Panc1 (cell line): Measurements from ENCODE around the gene ETNK2. TPM values are rescaled to one million over a fixed set of nuclear protein-coding genes. Genes with fewer than 3 reads are reported as not detected.
A peak's percentile ranks its signal among the peaks of the same experiment; 100 is the strongest.

Experiments
- ATAC-seq: fragments of 200-7000 bp; cut with Tn5 transposase; 2 replicates; pipeline ENCODE4 v1.9.1; 2020; ENCODE audit warnings: mild to moderate bottlenecking, moderate library complexity
- BruUV-seq: library from RNA; stranded (reverse); fragments of 400-500 nt; replicated peaks from 2 replicates; lab custom pipeline; 2021; lab: Mats Ljungman, UMichigan
- CTCF ChIA-PET: fragments of 300-600 bp; sonication (Branson Sonifier 250); formaldehyde crosslinking; loops from one replicate; lab custom pipeline; 2022; ENCODE audit warnings: antibody characterized with exemption; lab: Charles Lee
- POLR2A ChIA-PET: fragments of 300-600 bp; sonication (Branson Sonifier 250); formaldehyde crosslinking; loops from one replicate; lab custom pipeline; 2022; ENCODE audit warnings: antibody characterized with exemption; lab: Charles Lee
- DNase-seq: peaks from one replicate; pipeline ENCODE4 v3.0.0-alpha.2; 2010; ENCODE audit warnings: low read depth, low spot score
- H3K27ac ChIP-seq: 2 replicates; pipeline ENCODE4 v1.5.1; 2011; ENCODE audit warnings: mild to moderate bottlenecking, low read length, inconsistent platforms
- H3K27me3 ChIP-seq: fragments of 200-500 bp; sonication (Bioruptor generic); 2 replicates; pipeline ENCODE4 v1.6.0; 2014; ENCODE audit warnings: low read length, inconsistent platforms; ENCODE audit not compliant: control insufficient read depth, insufficient read depth
- H3K36me3 ChIP-seq: fragments of 200-500 bp; sonication (Bioruptor generic); 2 replicates; pipeline ENCODE4 v1.5.1; 2014; ENCODE audit warnings: inconsistent platforms, mild to moderate bottlenecking, low read length, moderate library complexity; ENCODE audit not compliant: control insufficient read depth, insufficient read depth
- H3K4me1 ChIP-seq: 2 replicates; pipeline ENCODE4 v1.5.1; 2011; ENCODE audit warnings: inconsistent platforms, mild to moderate bottlenecking, low read length, moderate library complexity; ENCODE audit not compliant: control insufficient read depth, insufficient read depth
- H3K4me3 ChIP-seq, 2 experiments: 2 replicates each; pipeline ENCODE4 v1.5.1; 2011 to 2012; ENCODE audit warnings: low read depth in 2 of 2, low read length in 2 of 2, mild to moderate bottlenecking in 2 of 2, inconsistent platforms in 1 of 2, moderate library complexity in 1 of 2
- H3K9me3 ChIP-seq: fragments of 200-500 bp; sonication (Bioruptor generic); 2 replicates; pipeline ENCODE4 v1.5.1; 2014; ENCODE audit warnings: low read depth, mild to moderate bottlenecking, inconsistent platforms, low read length, moderate library complexity; ENCODE audit not compliant: control insufficient read depth, insufficient read depth
- CTCF ChIP-seq: fragments of 450-650 bp; IDR thresholded peaks from 2 replicates; pipeline ENCODE4 v1.5.1; 2017; ENCODE audit warnings: mild to moderate bottlenecking
- POLR2AphosphoS5 ChIP-seq: IDR thresholded peaks from 2 replicates; pipeline ENCODE4 v1.6.1; 2012; ENCODE audit warnings: mild to moderate bottlenecking, low read depth, low read length, moderate library complexity
- REST ChIP-seq, 2 experiments: IDR thresholded peaks; 2 replicates each; pipeline ENCODE4 v1.6.1; 2011 to 2012; ENCODE audit warnings: low read depth in 2 of 2, control low read depth in 1 of 2, low read length in 1 of 2, mild to moderate bottlenecking in 1 of 2, moderate library complexity in 1 of 2; ENCODE audit not compliant: insufficient read depth in 1 of 2
- SIN3A ChIP-seq: IDR thresholded peaks from 2 replicates; pipeline ENCODE4 v1.6.1; 2012; ENCODE audit warnings: low read depth, mild to moderate bottlenecking, low read length, moderate library complexity, borderline replicate concordance; ENCODE audit not compliant: insufficient read depth
- TCF7L2 ChIP-seq: IDR thresholded peaks from 2 replicates; pipeline ENCODE4 v1.6.1; 2011; ENCODE audit warnings: mild to moderate bottlenecking, low read depth, low read length, inconsistent platforms
- in situ Hi-C: cut with HindIII; loops from 2 replicates; pipeline ENCODE4 v1.10.0; 2016; ENCODE audit warnings: low sequenced_read_pairs, low pct_unique_long_range_greater_than_20kb
- intact Hi-C: fragments of 100-400 bp; cut with micrococcal nuclease; formaldehyde crosslinking; loops from one replicate; pipeline ENCODE4 v1.10.0; 2022; ENCODE audit not compliant: unreplicated experiment
- total RNA-seq: library from RNA; stranded (reverse); gene quantifications from one replicate; pipeline ENCODE4 v1.2.1, GENCODE V29; 2021; ENCODE audit not compliant: unreplicated experiment

The ETNK2 gene
- total RNA-seq, 1 experiment from 2014 or later = 6.7 TPM

- Histone ChIP-seq H3K36me3 (no peaks in the 10 kb centered on the region), H3K4me3 (no peak overlapping the region), H3K4me1 (peaks cover 46% of the 10 kb centered on the region), H3K27me3 (no peaks in the 10 kb centered on the region), H3K27ac (peak overlapping the region; percentile 41; the same call in 1 of the 2 replicates), H3K9me3 (no peaks in the 10 kb centered on the region)
- CTCF ChIA-PET = no interaction called here
- DNase-seq (no peak), ATAC-seq (no peak)
- in situ Hi-C loops (no loop called here), intact Hi-C loops (no loop called here)
- POLR2A ChIA-PET = no interaction called here
- TF ChIP-seq SIN3A = no peak
- no peak for TF ChIP-seq POLR2AphosphoS5
- no peak for TF ChIP-seq REST (IDR thresholded peaks at IDR 0.05; ENCODE audit: insufficient read depth in 1 of 2, low read depth in 2 of 2, low read length in 1 of 2)
- TF ChIP-seq CTCF = no peak
- TF ChIP-seq TCF7L2 = no peak
- BruUV-seq = no TSS peak
Observed at GRCh38 chr1:204087893-204088528, 63.8 kb downstream of the ETNK2 start.

GRCh38 chr1:204087181-204087892, 64.5 kb downstream of the ETNK2 start:
- no peak overlapping the region for H3K4me3 ChIP-seq
- intact Hi-C loops (no loop called here), in situ Hi-C loops (no loop called here)
- H3K27ac ChIP-seq = 0 out of 2 replicates have a peak overlapping the region, but pooled peaks have one; percentile 12
- H3K27me3 ChIP-seq = no peaks in the 10 kb centered on the region
- no peak for DNase-seq
- H3K4me1 ChIP-seq = peaks cover 48% of the 10 kb centered on the region
- ChIA-PET POLR2A (no interaction called here), CTCF (no interaction called here)
- no peak for ATAC-seq
- no peaks in the 10 kb centered on the region for H3K9me3 ChIP-seq
- no TSS peak for BruUV-seq
- TF ChIP-seq SIN3A = no peak
- no peak for TF ChIP-seq TCF7L2
- no peak for TF ChIP-seq CTCF
- TF ChIP-seq REST (IDR thresholded peaks at IDR 0.05; ENCODE audit: insufficient read depth in 1 of 2, low read depth in 2 of 2, low read length in 1 of 2) = no peak
- TF ChIP-seq POLR2AphosphoS5 = no peak
- H3K36me3 ChIP-seq = no peaks in the 10 kb centered on the region
